Vagina (tissue), 2 donors: ENCODE data around the gene RASSF10. TPM values are rescaled to one million over a fixed set of nuclear protein-coding genes. Genes with fewer than 3 reads are reported as not detected.

ENCODE experiments used
- DNase-seq, 2 donors: peaks; one replicate each; pipeline ENCODE4 v3.0.0-alpha.2; 2017; ENCODE audit errors: extremely low spot score in 2 of 2
- H3K27ac ChIP-seq: fragments of 200-600 bp; sonication (generic); one replicate; pipeline ENCODE4 v1.5.1; 2019
- H3K27me3 ChIP-seq: fragments of 200-600 bp; sonication (generic); one replicate; pipeline ENCODE4 v1.5.1; 2019
- H3K36me3 ChIP-seq, 2 donors: fragments of 200-600 bp; sonication (generic); one replicate each; pipeline ENCODE4 v1.5.1; 2017 to 2019
- H3K4me1 ChIP-seq: fragments of 200-600 bp; sonication (generic); one replicate; pipeline ENCODE4 v1.5.1; 2019
- H3K4me3 ChIP-seq, 2 donors: fragments of 200-600 bp; sonication (generic); 1 replicate in 1 of 2; 2 replicates in 1 of 2; pipeline ENCODE4 v1.5.1; 2016 to 2019
- H3K9me3 ChIP-seq: fragments of 200-600 bp; sonication (generic); one replicate; pipeline ENCODE4 v1.5.1; 2019
- POLR2A ChIP-seq, 2 donors: fragments of 450-650 bp; IDR thresholded peaks; one replicate each; pipeline ENCODE4 v1.6.1; 2017; ENCODE audit warnings: antibody characterized with exemption in 2 of 2, mild to moderate bottlenecking in 2 of 2, moderate library complexity in 2 of 2
- POLR2AphosphoS5 ChIP-seq, 2 donors: sonication (generic); formaldehyde crosslinking; IDR thresholded peaks; one replicate each; pipeline ENCODE4 v1.9.0; 2017; ENCODE audit warnings: antibody characterized with exemption in 2 of 2, mild to moderate bottlenecking in 2 of 2, low read depth in 1 of 2; ENCODE audit not compliant: insufficient read depth in 1 of 2
- intact Hi-C: fragments of 100-400 bp; cut with DNase I; formaldehyde crosslinking; loops from one replicate; pipeline ENCODE4 v1.15.1; 2023
- total RNA-seq: library from RNA; depleted of rRNA; stranded (reverse); fragments of >200 nt; gene quantifications from one replicate; pipeline ENCODE4 v1.2.3, GENCODE V29; 2016
- TF ChIP-seq, protein P1 (sequence below), 3 experiments: fragments of 450-650 bp in 2 of 3; fragments of 200-600 bp in 1 of 3; sonication (generic) in 1 of 3; IDR thresholded peaks; one replicate each; pipeline ENCODE4 v1.5.1; 2017 to 2019; ENCODE audit warnings: antibody characterized with exemption in 3 of 3, mild to moderate bottlenecking in 2 of 3, moderate library complexity in 2 of 3

Gene RASSF10
- total RNA-seq, 1 donor from 2014 or later: 3.7 TPM

- H3K9me3 ChIP-seq: no peaks in the 10 kb centered on the region
These were observed 8.4 kb upstream of the RASSF10 start for GRCh38 chr11:13000721-13001120.

DNA sequence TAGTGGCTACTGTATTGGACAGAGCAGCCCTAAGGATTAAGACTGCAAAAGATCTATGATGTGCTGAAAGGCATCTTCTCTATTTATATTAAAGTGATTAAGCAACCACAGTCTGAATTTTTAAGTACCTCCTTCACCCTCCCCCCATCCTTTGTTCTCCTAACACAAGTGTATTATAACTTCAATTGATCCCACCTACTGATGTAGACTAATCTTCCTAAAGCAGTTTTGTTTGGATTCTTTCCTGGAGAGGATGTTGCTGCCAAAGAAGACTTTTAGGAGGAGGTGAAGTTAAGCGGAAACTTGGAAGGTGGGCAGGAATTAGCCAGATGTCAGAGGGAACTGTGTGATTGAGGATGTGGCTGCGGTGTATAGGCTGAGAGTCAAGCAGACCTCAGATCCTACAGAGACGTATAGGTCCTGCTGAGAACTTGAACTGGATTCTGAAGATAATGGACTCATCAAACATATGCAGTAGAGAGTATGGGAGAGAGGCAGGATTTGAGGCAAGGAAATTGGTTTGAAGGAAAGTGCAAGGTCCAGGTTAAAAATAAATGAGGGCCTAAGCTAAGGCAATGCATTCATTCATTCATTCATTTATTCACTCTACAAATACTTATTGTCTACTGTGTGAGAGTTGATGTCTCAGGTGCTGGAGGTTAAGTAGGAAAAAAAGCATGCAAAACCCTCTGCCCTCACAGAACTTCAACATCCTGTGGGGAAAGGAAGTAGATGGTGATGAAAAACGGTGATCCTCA is 5.2 kb upstream of the RASSF10 start:
- peaks cover 6% of the 10 kb centered on the region for H3K27me3 ChIP-seq
- H3K36me3 ChIP-seq: no peaks in the 10 kb centered on the region
- no peak for DNase-seq
- intact Hi-C loops: no loop called here
- TF ChIP-seq, protein P1, sequence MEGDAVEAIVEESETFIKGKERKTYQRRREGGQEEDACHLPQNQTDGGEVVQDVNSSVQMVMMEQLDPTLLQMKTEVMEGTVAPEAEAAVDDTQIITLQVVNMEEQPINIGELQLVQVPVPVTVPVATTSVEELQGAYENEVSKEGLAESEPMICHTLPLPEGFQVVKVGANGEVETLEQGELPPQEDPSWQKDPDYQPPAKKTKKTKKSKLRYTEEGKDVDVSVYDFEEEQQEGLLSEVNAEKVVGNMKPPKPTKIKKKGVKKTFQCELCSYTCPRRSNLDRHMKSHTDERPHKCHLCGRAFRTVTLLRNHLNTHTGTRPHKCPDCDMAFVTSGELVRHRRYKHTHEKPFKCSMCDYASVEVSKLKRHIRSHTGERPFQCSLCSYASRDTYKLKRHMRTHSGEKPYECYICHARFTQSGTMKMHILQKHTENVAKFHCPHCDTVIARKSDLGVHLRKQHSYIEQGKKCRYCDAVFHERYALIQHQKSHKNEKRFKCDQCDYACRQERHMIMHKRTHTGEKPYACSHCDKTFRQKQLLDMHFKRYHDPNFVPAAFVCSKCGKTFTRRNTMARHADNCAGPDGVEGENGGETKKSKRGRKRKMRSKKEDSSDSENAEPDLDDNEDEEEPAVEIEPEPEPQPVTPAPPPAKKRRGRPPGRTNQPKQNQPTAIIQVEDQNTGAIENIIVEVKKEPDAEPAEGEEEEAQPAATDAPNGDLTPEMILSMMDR (IDR thresholded peaks at IDR 0.05): no peak
- no peak overlapping the region for H3K27ac ChIP-seq
- H3K9me3 ChIP-seq: no peaks in the 10 kb centered on the region
- peaks cover 18% of the 10 kb centered on the region for H3K4me1 ChIP-seq
- H3K4me3 ChIP-seq: no peak overlapping the region

More at GRCh38 chr11:13000721-13001120, 8.4 kb upstream of the RASSF10 start:
- no peak for DNase-seq
- Histone ChIP-seq H3K36me3 (no peaks in the 10 kb centered on the region), H3K27me3 (no peaks in the 10 kb centered on the region), H3K4me1 (peaks cover 17% of the 10 kb centered on the region), H3K4me3 (no peak overlapping the region), H3K27ac (no peak overlapping the region)
- intact Hi-C loops: no loop called here
- no peak for TF ChIP-seq POLR2A (IDR thresholded peaks at IDR 0.05)
- no peak for TF ChIP-seq POLR2AphosphoS5 (IDR thresholded peaks at IDR 0.05; ENCODE audit: insufficient read depth in 1 of 2, low read depth in 1 of 2)
- TF ChIP-seq, protein P1 (IDR thresholded peaks at IDR 0.05): no peak

- Histone ChIP-seq H3K4me1 (peaks cover 22% of the 10 kb centered on the region), H3K27ac (no peak overlapping the region), H3K9me3 (no peaks in the 10 kb centered on the region), H3K27me3 (peaks cover 10% of the 10 kb centered on the region), H3K4me3 (no peak overlapping the region), H3K36me3 (no peaks in the 10 kb centered on the region)
- TF ChIP-seq, protein P1 (IDR thresholded peaks at IDR 0.05): no peak
- TF ChIP-seq POLR2A (IDR thresholded peaks at IDR 0.05) (no peak), POLR2AphosphoS5 (IDR thresholded peaks at IDR 0.05; ENCODE audit: insufficient read depth in 1 of 2, low read depth in 1 of 2) (no peak)
- DNase-seq: no peak
- intact Hi-C loops: no loop called here
These were observed 1.7 kb upstream of the RASSF10 start for GRCh38 chr11:13007182-13008060.

GRCh38 chr11:13008061-13008435 is 1.1 kb upstream of the RASSF10 start:
- H3K27ac ChIP-seq: no peak overlapping the region
- H3K36me3 ChIP-seq: no peaks in the 10 kb centered on the region
- TF ChIP-seq POLR2AphosphoS5 (IDR thresholded peaks at IDR 0.05; ENCODE audit: insufficient read depth in 1 of 2, low read depth in 1 of 2) (no peak), POLR2A (IDR thresholded peaks at IDR 0.05) (no peak)
- TF ChIP-seq, protein P1 (IDR thresholded peaks at IDR 0.05): no peak
- no peak overlapping the region for H3K4me3 ChIP-seq
- H3K4me1 ChIP-seq: peaks cover 22% of the 10 kb centered on the region
- intact Hi-C loops: no loop called here
- DNase-seq: no peak
- H3K9me3 ChIP-seq: no peaks in the 10 kb centered on the region
- H3K27me3 ChIP-seq: peaks cover 10% of the 10 kb centered on the region
